DMS153 treated with DMSO at 0.1 percent for 48 hours (cell line): ENCODE results near the gene P2RY6.

Experiments used
- DNase-seq: peaks from one replicate; lab custom pipeline; 2025; ENCODE audit not compliant: unreplicated experiment; lab: John Stamatoyannopoulos, UW

The P2RY6 gene

DNA sequence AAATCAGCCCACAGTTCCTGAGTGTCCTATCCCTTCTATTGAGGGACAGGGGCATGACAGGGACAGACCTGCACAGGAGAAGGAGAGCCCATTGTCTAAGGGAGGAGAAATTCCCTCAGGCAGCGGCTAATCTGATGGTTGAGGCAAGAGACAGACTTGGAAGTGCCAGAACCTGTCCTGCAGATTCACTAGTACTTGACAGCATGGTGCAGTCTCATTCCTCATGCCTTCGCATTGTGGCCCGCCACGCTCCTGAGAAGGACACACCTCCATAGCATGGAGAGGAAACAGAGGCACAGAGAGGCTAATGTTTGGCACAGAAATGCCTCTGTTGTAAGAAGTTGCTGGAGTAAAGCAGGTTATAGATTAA, 3.2 kb downstream of the P2RY6 start:
- no peak for DNase-seq

- no peak for DNase-seq
Measured at GRCh38 chr11:73277467-73277866, 5.3 kb downstream of the P2RY6 start.

DNA sequence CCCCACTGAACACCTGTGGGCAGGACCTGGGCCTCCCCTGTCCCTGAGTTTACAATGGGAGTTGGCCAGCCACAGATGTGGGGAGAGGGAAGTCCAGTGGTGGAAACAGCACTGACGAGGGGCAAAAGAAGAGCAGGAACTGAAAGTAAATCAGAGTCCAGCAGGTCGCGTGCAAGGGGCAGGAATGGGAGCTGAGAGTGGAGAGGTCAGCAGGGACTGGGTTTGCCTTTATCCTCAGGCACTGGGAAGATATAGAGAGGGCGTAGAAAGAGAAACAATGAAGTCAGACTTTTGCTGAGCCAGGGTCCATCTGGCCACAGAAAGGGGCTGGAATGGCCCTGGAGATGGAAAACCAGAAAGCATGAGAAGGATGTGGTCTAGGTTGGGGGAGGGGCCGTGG, 8.5 kb downstream of the P2RY6 start:
- no peak for DNase-seq

DNA sequence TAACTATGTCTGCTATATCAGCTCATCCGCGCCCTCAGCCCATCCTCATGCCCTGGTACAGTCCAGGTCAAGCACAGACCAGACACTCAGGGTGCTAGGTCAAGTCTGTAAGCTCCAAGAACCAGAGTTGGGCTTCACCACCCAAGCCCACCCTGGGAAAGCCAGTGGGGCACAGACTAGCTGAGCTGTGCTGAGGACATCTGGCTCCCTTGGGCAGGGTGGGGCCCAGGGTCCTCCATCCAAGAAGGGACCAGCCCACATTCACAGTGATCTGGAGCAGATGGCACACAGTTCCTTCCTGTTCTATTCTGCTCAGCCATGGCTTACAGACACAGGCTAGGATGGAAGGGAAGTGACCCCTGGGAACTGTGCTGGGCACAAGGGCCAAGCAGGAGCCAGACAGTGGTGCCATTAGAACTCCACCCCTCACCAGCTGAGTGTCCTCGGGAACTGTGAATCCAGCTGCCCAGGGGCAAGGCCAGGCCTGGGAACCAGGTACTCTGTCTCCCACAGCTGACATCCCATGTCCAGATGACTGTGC, 9.1 kb downstream of the P2RY6 start:
- DNase-seq: no peak

DNA sequence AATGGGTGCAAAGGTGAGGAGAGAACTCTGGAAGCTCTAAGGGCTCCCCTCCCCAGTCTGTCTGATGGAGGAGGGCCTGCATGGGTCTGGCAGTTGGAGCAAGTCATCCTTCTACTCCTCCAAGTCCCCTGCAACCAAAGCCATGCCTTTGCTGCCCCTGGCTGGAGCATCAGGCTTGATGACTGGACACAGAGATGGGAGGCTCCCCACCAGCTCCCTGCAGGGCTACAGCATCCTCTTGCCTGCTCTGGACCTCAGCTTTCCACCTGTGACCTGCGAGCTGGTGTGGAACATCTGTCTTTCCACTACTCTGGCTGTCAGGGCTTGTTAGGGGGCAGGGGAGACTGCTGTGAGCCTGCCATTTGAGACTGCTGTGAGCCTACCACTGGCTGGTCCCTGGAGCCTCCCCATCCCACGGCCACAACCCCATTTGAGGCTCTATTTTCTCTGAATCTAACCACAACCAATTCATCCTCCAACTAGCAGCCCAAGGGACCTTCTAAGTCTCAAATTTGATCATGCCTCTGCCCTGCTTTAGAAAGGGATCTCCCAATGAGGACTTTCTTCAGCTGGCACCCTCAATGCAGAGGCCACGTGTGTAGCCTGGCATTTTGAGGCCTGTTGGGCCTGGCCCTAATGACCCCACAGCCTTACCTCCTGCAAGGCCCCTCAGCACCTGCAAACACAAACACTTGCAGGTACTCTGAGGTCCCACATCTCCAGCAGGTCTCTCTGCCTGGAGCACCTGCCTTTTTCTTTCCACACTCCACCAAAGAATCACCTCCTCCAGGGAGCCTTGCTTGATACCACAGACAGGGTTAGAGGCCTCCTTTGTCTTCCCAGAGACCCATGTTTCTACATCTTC, 9.9 kb downstream of the P2RY6 start:
- DNase-seq: no peak

DNA sequence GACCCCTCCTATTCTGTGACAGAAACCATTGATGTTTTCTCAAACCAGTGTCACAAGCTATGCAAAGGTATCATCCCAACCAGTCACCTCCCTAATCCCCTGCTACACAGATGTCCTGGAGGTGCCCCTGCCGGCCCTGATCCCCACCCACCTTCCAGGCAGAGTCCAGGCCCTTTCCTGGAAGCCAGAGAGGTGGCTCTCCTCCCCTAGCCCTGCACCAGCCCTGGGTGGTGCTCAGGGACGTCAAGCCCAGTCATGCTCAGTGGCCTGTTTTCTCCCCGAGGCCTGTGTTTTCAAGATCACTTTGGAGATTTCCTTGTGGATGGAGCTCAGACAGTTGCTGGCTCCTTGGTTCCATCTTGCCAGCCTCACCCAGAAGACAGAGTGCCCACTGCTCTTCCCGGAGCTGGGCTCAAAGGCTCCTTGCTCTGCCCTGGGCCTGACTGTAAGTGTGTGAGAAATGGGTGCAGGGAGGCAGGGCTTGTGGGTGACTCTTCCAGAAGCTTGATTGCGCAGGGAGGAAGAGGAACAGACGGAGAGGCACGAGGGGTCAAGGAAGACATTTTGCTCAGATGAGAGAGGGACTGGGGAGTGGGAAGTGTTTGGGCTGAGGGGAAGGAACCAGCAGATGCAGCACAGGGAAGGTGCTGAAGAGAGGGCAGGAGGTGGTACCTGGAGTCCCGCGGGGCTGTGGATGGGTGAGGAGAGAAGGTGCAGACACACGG, 11.3 kb downstream of the P2RY6 start:
- DNase-seq: no peak

DNA sequence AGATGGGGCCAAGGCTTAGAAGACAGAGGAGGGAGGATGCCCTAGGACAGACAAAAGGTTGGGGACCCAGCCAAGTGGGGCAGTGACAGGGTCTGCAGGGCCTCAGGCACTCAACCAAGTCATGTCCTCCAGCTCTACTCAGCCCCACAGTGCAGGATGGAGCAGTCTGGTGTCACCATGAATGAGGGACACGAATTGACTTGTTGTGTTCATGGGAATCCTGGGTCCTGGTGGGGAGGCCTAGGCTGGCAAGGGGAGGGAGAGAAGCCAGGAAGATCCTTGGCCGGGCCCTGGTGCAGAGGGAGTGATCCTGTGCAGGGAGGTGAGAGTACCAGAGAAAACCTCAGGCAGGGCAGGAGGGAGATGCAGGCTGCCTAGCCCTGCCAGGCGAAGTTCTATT, 12.0 kb downstream of the P2RY6 start:
- DNase-seq: no peak

DNA sequence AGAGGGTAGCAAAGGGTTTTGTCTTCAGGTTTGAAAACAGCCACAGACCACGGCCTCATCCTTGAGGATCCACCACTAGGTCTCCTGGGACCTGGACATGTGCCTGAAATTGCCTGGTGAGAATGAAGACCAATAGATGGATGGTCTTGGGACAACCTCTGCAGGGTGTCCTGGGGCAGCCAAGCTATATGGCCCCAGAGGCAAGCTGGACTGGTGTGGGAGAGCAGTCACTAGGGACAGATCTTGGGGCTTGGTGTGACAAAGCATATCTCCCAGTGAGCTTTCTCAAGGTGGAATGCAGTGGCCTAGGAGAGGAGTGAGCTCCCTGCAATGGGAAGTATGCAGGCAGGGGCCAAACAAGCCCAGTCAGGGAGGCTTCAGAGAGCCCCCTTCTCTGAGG, 13.6 kb downstream of the P2RY6 start:
- DNase-seq: no peak

- no peak for DNase-seq
Measured at GRCh38 chr11:73286240-73286810, 14.2 kb downstream of the P2RY6 start.

GRCh38 chr11:73287400-73288101, 15.4 kb downstream of the P2RY6 start:
- no peak for DNase-seq

DNA sequence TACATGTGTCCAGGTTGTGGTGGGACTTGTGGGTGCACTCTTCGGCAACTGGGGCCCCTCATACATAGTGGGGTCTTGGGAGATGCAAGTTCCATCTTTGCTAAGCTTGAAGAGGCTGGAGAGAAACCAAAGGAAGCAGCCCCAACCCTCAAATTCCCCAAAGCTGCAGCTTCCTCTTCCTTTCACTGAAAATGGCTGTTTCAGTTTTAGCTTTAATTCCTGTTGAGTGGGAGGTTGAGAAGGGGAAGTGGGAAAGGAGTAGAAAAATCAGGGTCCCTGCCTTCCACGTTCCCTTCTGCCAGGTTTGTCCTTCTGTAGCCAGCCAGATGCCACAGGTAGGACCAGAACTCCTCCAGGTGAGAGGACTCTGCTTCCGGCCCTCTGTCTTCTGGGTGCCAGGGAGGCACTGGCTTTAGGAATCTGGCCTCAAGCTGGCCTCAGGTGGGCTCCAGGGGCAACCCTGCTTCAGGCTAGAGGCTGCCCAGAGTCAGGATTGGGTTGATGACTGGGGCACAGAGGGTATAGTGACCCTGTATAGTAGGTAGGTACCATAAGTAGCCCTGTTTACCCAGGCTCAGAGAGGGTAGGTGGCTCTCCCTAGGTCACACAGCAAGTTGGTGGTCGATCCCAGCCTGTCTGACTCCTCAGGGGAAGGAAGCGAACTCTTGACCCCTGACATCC, 16.2 kb downstream of the P2RY6 start:
- no peak for DNase-seq

- DNase-seq: peak; percentile 35
Measured at GRCh38 chr11:73288873-73289707, 17.0 kb downstream of the P2RY6 start.

DNA sequence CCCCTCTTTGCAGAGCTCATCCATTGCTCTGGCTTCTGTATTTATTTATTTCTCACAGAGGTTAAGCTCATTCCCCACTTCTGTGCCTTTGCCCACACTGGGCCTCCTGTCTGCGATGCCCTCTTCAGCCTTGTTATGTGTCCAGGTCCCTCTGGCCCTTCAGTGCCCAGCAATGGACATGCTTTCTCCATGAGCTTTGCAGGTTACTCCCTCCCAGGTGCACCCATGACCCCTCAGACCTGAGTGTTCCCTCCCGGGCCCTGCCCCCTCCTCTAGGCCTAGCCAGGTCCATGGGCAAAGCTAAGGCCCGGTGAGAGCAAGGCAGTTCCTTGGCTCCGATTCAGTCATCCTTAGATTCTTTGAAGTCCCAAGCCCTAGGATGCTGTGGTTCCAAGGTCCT, 18.4 kb downstream of the P2RY6 start:
- DNase-seq: no peak

DNA sequence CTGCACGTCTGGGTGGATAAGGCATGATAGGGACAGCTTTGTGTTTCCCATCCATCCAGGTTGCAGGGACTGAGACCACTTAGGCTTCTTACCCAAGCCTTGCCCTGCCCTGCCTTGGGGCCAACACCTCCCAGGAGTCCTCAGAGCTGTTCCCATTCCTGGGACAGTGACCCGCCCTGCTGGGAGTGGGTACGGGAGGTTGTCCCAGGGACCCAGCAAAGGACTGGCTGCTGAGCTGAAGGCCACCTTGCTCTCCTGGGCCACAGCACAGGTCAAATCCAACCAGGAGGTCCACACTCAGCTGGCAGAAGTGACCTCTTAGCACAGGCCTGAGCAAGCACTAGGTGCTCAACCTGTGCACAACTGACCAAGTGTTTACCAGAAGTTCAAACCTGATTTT, 19.1 kb downstream of the P2RY6 start:
- DNase-seq: no peak

DNA sequence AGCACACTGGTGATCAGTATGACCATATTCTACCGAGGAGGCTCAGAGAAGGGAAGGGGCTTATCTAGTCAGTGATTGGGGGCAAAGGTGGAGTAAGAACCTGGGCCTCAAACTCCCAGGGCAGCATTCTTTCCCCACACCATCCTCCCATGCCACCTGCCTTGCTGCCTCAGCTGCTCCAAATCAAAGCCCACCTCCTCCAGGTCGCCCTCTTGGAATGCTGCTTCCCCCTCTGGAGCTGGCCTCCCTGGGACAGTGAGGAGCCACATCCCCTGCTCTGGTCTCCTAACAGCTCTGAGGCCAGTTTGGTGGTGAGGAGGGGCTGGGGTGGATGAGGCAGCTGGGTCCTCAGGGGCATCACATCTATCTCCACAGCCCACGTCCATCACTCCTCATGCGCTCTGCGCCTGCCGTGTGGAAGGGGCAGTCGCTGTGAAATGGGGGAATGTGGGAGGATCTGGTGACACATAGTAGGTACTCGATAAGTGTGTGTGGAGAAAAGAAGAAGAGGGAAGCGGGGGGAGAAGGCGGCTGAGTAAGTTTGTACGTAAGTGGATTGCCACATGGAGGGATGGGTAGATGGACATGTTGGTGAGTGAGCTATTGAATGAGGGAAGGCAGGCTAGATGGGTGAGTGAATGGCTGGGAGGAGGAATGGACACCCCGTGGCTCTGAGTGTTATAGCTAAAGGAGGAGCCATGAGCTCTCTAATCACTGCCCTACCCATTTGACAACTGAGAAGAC, 19.8 kb downstream of the P2RY6 start:
- DNase-seq: no peak

DNA sequence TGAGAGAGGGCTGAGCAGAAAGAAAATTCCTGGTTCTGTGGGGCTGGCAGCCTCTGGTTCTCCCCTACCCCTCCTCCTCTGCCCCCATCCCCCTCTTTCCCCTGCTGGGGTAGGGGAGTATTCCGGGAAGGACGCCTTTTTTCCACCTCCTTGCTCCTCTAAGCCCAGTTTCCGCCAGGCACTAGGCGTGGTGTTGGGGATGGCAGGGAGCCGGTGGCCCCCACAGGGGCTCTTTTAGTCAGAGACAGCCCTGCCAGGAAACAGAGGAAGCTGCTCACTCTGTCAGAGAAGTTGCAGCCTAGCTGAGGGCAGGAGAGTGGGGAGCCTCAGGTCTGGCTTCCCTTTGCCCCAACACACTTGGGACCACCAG, 20.4 kb downstream of the P2RY6 start:
- no peak for DNase-seq

DNA sequence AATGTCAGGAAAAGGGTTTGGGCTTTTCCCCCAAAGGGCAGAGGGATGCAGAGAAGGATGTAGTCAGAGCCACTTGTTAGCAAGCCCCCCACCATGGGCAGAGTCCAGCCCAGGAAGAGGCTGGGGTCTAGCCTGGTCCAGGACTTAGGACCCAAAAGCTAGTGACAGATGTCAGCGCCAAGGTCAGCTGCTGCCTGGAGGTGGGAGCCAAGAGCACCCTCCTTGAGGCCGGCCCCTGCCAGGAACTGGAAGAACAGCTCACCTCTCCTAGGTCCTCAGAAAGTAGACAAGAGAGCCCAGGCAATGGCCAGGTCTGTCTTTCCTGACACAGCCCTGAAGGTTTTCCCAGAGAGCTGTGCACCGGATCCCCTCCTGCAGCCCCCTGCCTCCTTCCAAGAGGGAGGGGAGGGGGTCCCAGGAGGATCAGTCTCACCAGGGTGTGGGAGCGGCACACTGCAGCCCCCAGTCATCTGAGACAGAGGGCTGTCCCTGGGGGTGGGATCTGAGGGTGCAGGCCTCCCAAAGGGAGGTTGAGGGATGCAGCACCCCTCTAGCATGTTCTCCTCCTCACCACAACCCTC, 21.3 kb downstream of the P2RY6 start:
- DNase-seq: no peak

- DNase-seq: no peak
Measured at GRCh38 chr11:73294604-73295003, 22.5 kb downstream of the P2RY6 start.
